NCI-H2196 (cell line): ENCODE measurements around the gene SETSIP.
"Not testable (repeated sequence)": the region's sequence is repeated elsewhere in the genome, so short reads cannot be mapped to it uniquely, and the experiment has no call there.

ENCODE experiments used
- DNase-seq: peaks from one replicate; lab custom pipeline; 2025; ENCODE audit not compliant: unreplicated experiment; lab: John Stamatoyannopoulos, UW

SETSIP gene

DNA sequence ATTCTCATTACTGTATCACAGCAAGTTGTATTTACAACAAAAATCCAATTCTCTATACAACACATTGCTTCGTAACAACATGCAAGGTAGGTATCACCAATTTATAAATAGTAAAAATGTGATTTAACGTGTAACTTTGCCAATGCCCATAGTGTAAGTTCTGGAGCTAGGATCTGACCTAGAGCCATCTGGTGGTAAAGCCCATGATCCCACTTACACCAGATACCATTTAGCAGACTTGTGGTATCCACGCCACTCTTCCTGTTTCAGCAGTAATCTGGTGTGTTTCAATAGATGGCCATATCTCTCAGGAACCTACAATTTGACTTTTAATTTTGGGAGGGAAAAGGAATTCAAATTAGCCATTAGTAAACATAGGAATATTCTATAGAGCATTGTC lies 10.2 kb downstream of the SETSIP start:
- DNase-seq, result no peak

DNA sequence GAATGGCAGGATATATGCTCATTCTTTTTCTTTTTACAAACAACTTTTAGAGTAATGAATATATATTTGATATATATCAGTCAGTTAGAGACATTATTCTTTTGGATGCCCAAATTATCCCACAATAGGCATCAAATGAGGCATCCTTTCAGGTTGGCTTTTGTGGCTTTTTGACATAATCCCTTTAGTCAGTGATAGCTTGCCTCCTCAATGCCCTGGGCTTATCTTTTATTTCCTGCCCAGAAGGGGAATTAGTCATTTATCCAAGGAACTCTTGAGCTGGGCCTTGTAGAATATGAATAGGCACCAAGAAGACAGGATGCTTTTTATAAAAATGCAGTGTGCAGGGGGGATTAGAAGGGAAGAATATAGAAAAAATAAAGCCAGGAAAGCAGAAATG lies 23.3 kb downstream of the SETSIP start:
- no peak for DNase-seq

DNA sequence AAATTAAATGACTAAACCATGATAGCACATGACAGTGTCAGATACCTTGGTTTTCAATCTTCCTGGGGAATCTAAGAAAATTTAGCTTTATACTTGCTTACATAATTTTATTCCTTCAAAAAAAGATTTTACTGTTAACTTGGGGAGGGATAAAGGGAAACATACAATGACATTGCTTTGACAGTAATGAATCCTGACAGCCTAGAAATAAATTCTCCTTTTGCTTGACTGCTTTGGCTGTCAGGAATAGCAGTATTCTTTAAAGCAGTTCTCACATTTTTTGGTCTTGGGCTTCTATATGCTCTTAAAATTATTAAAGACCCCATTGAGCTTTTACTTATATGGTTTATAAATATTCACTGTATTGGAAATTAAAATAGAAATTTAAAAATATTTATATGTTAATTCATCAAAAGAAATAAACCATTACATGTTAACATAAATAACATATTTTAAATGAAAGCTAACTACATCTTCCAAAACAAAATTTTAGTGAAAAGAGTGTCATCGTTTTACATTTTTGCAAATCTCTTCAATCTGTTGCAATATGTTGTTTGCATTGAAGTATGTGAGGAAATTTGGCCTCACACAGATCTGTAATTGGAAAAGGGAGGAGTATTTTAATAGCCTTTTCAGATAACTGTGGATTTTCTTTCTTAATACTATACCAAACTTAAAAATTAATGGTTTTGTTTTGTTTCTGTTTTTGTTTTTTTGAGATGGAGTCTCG lies 29.3 kb downstream of the SETSIP start:
- no peak for DNase-seq

DNA sequence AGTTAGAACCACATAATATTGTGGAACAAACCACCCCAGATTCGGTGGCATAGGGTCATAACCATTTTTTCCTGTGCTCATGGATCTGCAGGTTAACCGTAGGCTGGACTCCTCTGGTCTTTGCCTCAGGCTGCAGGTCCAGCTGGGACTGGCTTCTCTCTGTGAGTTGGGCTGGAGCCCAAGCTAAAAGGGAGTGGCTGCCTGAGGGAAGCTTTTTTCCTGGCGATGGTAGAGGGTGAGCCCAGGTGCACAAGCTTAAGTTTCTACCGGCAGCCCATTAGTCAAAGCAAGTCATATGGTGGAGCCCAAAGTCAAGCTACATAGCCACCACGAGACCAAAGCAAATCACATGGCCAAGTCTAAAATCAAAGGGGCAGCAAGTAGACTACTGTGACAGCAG lies 31.6 kb downstream of the SETSIP start:
- peak; percentile 22 for DNase-seq

DNA sequence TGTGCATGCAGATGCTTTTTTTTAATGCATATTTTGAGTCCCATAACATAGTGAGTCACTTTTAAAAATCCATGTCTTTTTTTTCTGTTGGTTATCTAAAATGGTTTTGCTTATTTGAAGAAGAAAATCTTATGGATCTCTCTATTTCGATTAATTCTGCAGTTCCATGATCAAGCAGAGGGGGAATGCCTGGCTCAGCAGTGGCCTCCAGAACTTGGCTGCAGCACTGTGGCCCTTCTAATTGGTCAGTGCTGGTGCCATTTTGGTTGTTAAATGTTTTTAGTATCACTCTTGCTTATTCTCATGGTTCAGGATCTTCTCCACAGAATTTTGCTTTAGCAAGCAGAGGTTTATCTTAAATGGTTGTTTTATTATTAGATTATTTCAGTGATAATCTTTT lies 34.2 kb downstream of the SETSIP start:
- no peak for DNase-seq

- DNase-seq, result no peak
Observed at GRCh38 chr1:92038695-92039346, 36.4 kb downstream of the SETSIP start.

- no peak for DNase-seq
Observed at GRCh38 chr1:92037400-92037799, 37.8 kb downstream of the SETSIP start.

- no peak for DNase-seq
Observed at GRCh38 chr1:92031281-92032110, 43.7 kb downstream of the SETSIP start.

GRCh38 chr1:92030656-92031107 lies 44.5 kb downstream of the SETSIP start:
- no peak for DNase-seq

DNA sequence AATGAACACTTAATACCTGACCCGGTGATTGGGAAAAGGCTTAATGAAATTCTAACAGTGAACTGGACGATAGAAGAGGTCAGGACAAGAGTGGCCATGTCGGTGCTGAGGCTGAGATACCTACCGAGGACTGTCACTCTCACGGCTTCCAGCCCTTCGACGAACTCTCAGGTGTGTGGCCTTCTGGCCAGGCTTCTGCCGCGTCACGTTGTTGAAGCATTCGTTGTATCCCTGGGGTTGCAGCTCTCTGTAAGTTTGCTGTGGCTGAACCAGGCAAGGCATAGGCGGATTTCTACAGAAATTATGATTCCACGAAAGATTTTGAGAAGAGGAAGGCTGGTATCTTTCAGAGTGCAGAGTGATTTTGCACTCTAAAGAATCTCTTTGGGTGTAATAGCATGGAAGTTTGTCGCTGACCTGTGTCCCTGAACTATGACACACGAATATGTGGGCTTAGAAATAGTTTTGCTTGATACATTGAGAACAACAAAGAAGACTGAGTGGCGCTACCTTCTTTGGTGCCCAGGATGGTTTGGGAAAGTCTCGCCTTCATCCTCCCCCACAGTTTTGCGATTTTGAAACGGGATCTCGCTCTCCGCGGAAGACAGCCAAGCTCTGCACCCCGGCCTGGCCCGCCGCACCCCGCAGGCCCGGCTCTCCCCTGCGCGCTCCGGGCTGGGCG lies 45.8 kb downstream of the SETSIP start:
- no peak for DNase-seq

DNA sequence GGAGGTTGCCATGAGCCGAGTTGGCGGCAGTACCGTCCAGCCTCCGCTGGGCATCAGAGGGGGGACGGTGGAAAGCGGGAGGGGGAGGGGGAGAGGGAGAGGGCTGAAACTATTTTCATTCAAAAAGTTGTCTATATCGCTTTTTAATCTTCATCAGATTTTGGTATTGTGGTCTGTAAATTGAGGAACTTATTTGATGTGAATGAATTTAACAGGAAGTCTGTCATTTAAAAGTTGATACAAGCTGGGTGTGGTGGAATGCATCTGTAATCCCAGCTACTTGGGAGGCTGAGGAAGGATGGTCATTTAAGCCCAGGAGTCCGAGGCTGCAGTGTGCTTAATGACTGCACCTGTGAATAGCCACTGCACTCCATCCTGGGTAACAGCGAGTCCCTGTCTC lies 48.4 kb downstream of the SETSIP start:
- no peak for DNase-seq

DNA sequence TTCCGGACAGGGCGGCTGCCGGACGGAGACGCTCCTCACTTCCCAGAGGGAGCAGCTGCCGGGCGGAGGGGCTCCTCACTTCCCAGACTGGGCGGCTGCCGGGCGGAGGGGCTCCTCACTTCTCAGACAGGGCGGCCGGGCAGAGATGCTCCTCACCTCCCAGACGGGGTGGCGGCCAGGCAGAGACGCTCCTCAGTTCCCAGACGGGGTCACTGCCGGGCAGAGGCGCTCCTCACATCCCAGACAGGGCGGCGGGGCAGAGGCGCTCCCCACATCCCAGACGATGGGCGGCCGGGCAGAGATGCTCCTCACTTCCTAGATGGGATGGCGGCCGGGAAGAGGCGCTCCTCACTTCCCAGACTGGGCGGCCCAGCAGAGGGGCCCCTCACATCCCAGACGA lies 49.2 kb downstream of the SETSIP start:
- not testable (repeated sequence) for DNase-seq
